Astrocyte of the cerebellum (primary cell): ENCODE measurements around the gene CACNA1G.
A peak's percentile ranks its signal among the peaks of the same experiment; 100 is the strongest.

Source experiments
- DNase-seq: peaks from one replicate; pipeline ENCODE4 v3.0.0-alpha.2; 2011; ENCODE audit warnings: low read depth
- H3K4me3 ChIP-seq: 2 replicates; pipeline ENCODE4 v1.5.1; 2011; ENCODE audit warnings: mild to moderate bottlenecking, low read depth, low read length, moderate library complexity
- CTCF ChIP-seq: IDR thresholded peaks from 2 replicates; pipeline ENCODE4 v1.5.1; 2012; ENCODE audit warnings: low read length, low read depth, moderate library complexity, mild to moderate bottlenecking; ENCODE audit errors: missing control alignments
- in situ Hi-C: cut with HindIII; loops from 2 replicates; pipeline ENCODE4 v1.10.0; 2017; ENCODE audit warnings: low sequenced_read_pairs

Gene CACNA1G

GRCh38 chr17:50541402-50541715, 19.2 kb upstream of the CACNA1G start:
- peak overlapping the region; percentile 45 for H3K4me3 ChIP-seq
- in situ Hi-C loops, result no loop called here
- TF ChIP-seq CTCF, result no peak

GRCh38 chr17:50541716-50542688, 18.5 kb upstream of the CACNA1G start:
- in situ Hi-C loops, result no loop called here
- H3K4me3 ChIP-seq, result peak overlapping the region; percentile 45
- no peak for DNase-seq
- TF ChIP-seq CTCF, result peak; percentile 13

More at GRCh38 chr17:50541402-50541715, 19.2 kb upstream of the CACNA1G start:
- DNase-seq, result no peak

- TF ChIP-seq CTCF, result no peak
- no peak overlapping the region for H3K4me3 ChIP-seq
These were observed 17.4 kb upstream of the CACNA1G start for GRCh38 chr17:50542795-50543774.

GRCh38 chr17:50544516-50544915, 16.0 kb upstream of the CACNA1G start:
- no peak overlapping the region for H3K4me3 ChIP-seq
- in situ Hi-C loops, result no loop called here
- no peak for TF ChIP-seq CTCF
- no peak for DNase-seq

More at GRCh38 chr17:50542795-50543774, 17.4 kb upstream of the CACNA1G start:
- DNase-seq, result no peak
- in situ Hi-C loops, result no loop called here

- no peak overlapping the region for H3K4me3 ChIP-seq
- no peak for DNase-seq
- in situ Hi-C loops, result no loop called here
- no peak for TF ChIP-seq CTCF
These were observed 15.2 kb upstream of the CACNA1G start for GRCh38 chr17:50545311-50545710.

- in situ Hi-C loops, result no loop called here
- peak overlapping the region; percentile 59 for H3K4me3 ChIP-seq
- DNase-seq, result no peak
- no peak for TF ChIP-seq CTCF
These were observed 13.8 kb upstream of the CACNA1G start for GRCh38 chr17:50546701-50547034.
